ENCODE measurements around the gene ZBTB4. TPM values are rescaled to one million over a fixed set of nuclear protein-coding genes. Genes with fewer than 3 reads are reported as not detected.

The ZBTB4 gene
- polyA plus RNA-seq, 12 donors: 20.6 to 54.7 (median 24.4) TPM; not detected in 1

GRCh38 chr17:7443499-7444485, 35.6 kb downstream of the ZBTB4 start:
- no peak for DNase-seq

DNA sequence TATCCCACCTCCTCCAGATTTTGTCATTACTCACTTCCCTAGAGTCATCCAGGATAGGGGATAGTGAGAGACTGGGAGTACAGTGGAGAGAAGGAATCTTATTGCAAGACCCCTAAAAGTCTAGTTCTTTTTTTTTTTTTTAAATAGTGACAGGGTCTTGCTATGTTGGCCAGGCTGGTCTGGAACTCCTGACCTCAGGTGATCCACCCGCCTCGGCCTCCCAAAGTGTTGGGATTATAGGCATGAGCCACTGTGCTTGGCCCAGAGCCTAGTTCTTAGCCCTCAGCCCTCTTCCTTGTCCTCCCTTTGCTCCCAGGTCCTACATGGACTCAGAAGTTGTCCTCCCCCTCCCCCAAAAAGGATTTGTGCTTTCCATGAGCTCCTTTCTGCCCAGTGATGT, 37.3 kb downstream of the ZBTB4 start:
- DNase-seq: no peak

GRCh38 chr17:7441266-7441665, 38.2 kb downstream of the ZBTB4 start:
- DNase-seq: no peak

DNA sequence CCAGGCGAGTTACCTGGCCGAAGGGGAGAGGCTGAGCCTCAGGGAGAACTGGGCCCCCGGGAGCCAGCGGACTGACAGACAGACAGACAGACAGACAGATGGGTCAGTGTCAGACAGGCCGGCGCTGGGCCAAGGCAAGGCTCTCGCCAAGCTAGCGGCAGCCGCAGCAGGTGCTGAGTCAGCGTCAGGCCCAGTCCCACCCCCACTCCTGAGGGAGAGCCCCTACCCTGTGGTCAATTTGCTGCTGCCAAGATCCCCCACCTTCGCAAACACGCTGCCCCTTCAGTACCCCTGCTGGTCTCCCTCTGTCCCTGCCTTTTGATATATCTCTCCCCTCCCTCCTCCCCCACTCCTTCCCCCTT, 38.6 kb downstream of the ZBTB4 start:
- no peak for DNase-seq

DNA sequence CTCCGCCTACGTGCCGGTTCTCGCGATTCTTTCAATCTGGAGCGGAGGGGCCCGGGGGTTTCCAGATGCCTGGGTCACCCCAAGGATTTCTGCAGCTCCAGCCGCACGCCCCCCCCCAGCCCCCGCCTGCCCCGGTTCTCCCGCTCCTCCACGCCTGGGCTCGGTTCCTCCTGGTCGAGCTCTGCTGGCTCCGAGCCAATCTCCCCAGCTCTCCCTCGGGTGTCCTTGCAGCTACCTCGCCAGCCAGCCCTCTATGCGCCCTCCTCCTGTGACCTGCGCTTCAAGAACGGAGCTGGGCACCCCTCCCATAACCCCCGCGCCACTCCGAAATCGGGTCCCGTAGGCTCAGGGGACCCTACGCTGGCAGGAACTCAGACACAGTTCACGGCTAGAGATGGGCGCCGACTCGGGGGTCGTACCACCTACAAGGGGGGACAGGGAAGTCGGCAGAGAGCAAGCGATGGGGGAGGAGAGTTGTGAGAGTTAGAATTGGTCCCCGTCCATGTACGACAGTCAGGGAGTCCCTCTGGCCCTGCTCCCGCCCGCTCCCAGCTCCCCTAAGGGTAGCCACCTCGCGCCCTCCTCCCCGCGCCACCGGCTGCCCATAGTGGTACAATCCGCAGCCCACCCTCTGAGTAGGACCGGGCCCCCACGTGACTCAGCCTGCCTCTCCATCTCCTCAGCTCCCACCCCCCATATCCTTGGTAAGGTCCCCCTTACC, 39.2 kb downstream of the ZBTB4 start:
- no peak for DNase-seq

- DNase-seq: no peak
These were observed 39.8 kb downstream of the ZBTB4 start, which contains the start of gene FGF11 for GRCh38 chr17:7439462-7440112. FGF11 (plus strand) TSS chr17:7439512; CDS start chr17:7439621, 109 bp downstream.

GRCh38 chr17:7438656-7439460, 40.6 kb downstream of the ZBTB4 start:
- DNase-seq: no peak

DNA sequence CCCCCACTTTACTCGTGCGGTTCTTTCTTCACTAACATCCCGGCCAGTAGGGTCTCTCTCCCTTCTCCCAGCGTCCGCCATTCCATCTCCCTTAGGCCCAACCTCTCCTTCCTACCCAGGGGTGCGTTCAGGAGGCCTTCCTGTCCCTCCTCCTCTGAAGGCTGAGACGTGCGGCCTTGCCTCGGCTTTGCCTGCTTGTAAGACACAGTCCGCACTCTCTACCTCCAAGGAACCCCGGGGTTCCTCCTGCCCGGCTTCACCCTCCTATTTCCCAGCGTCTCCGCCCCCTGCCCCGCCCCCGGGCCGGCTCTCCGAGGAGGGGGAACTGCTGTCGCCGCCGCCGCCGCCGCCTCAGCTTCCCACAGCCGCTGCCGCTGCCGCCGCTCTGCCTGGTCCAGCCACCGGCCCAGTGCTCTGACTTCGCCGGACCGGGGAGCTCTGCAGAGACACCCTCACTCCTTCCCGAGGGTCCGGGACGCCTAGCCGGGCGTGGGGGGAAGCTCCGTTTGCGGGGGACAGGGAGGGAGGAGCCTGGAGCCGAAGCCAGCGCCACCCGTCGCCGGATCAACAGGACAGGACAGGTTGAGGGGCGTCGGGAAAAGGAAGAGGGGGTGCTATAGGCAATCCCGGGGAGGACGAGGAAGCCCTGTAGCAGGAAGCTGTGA, 41.3 kb downstream of the ZBTB4 start:
- DNase-seq: no peak

DNA sequence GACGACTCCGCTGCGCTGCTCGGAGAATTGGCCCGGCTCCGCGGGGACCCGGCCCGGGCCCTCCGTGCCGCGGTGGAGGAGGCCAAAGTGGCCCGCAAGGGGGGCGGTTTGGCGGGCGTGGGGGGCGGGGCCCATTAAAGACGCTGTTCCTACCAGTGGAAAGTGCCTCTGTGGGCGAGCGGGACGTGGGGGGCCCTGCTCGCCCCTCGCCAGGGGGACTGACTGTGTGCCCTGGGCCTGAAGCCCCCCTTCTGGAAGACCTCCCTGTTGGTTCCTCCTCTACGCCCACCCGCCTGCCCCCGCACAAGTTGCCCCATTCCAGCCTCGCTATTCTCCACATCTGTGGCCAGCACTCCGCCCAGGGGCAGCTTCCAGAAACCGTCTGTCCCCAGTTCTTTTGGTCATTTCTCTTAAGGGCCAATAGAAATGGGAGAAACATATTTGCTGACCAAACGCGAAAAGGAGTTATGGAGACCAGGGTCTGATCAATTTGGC, 42.0 kb downstream of the ZBTB4 start:
- no peak for DNase-seq

- no peak for DNase-seq
These were observed 42.7 kb downstream of the ZBTB4 start for GRCh38 chr17:7436556-7437368.

DNA sequence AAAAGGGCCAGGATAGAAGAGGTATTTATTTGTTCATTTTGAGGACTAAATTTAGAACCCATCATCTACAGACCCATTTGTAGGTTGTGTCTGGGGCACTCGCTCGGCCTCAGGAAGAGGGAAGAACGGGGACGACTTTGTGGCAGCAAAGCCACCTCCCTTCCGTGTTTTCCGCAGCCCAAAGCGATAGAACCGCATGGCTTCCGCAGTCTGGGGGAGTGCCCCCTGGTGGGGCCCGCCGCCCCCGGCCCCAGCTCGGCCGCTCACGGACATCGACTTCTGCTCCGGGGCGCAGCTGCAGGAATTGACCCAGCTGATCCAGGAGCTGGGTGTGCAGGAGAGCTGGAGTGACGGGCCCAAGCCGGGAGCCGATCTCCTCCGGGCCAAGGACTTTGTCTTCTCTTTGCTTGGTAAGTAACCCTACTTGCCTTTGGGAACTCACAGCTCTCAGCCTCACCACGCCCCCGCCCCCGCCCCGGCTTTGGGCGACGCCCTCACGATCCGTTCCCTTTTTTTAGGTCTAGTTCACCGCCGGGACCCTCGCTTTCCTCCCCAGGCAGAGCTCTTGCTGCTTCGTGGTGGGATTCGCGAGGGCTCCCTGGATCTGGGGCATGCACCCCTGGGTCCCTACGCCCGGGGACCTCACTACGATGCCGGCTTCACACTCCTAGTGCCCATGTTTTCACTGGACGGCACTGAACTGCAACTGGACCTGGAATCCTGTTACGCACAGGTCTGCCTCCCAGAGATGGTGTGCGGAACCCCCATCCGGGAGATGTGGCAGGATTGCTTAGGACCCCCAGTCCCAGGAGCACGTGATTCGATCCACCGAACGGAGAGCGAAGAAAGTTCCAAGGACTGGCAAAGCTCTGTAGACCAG, 43.5 kb downstream of the ZBTB4 start:
- no peak for DNase-seq

DNA sequence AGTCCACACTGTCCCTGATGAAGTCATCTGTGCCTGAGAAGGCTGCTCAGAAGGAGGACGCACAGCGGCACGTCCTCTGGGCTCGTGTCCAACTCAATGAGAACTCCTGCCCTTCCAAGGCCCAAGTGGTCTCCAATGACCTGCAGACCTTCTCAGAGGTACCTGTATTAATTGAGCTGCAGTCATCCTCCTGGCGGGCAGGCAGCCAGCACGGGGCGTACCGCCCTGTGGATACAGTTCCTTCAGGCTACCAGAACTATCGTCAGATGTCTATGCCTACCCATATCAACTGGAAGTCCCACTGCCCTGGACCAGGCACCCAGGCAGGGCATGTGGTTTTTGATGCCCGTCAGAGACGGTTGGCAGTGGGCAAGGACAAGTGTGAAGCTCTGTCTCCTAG, 47.1 kb downstream of the ZBTB4 start:
- no peak for DNase-seq

DNA sequence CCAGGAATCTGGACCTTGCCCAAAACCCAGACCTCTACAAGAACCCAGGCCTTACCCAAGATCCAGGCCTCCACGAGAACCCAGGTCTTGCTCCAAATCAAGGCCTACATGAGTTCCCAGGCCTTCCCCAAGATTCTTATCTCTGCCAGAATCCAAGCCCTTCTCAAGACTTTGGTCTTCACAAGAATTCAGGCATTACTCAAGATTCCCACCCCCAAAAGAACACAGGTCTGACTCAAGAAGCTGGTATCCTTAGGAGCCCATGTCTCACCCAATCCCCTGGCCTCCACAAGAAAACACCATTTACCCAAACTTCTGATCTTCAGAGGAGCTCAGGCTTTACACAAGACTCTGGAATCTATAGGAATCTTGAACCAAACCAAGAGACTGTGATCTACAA, 48.2 kb downstream of the ZBTB4 start:
- no peak for DNase-seq

DNA sequence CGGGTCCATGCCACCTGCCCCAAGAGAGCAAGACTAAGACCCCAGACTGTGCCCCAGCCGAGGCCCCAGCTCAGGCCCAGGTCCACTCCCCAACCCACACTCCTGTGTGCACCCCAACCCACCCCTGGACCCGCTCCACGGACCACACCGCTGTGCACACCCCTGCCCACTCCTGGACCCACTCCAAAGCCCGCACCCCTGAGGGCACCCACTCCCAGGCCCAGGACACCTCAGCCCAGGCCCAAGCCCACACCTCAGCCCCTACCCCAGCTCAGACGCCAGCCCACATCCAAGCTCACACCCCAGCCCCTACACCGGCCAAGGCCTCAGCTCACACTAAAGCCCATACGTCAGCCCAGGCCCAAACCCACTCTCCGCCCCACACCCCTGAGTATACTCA, 49.7 kb downstream of the ZBTB4 start:
- no peak for DNase-seq

DNA sequence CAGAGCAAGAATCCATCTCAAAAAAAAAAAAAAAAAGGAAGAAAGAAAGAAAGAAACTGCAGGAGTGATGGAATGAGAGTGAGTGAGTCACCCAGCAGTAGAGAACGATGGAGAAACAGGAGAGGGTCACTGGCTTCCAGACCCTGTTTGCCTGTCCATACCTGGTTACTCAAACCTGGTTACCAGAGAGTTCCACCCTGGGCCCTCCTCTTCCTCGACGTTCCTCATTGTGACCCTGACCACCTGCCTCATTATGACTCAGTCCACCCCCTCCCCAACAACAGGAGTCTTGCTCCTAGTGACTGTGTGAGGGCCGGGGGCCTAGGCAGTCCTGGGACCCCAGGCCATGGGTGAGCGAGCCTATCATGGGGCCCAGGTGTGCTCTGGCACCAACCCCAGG, 50.9 kb downstream of the ZBTB4 start, which contains the start of gene SPEM3:
SPEM3 (plus strand) TSS at position 301 of the 400 bp plus-strand sequence; CDS start at position 347, 46 bp downstream.
- DNase-seq: no peak

- DNase-seq: no peak
These were observed 51.9 kb downstream of the ZBTB4 start for GRCh38 chr17:7427549-7427948.

GRCh38 chr17:7426896-7427489, 52.4 kb downstream of the ZBTB4 start:
- DNase-seq: no peak

GRCh38 chr17:7426203-7426863, 53.1 kb downstream of the ZBTB4 start:
- no peak for DNase-seq

All from muscle of arm (tissue), 12 donors.